Thymus (tissue), 11 donors: ENCODE measurements around the gene CRYGS. TPM values are rescaled to one million over a fixed set of nuclear protein-coding genes. Genes with fewer than 3 reads are reported as not detected.

ENCODE experiments used
- DNase-seq, 9 donors: peaks; one replicate each; pipeline ENCODE4 v3.0.0-alpha.2; 2013; ENCODE audit warnings: low spot score in 9 of 9, low read depth in 6 of 9, missing footprints in 1 of 9
- H3K27ac ChIP-seq, 2 donors: one replicate each; pipeline ENCODE4 v1.5.1; 2013; ENCODE audit warnings: control low read depth in 1 of 2, low read depth in 1 of 2, low read length in 1 of 2, mild to moderate bottlenecking in 1 of 2, moderate library complexity in 1 of 2
- H3K27me3 ChIP-seq, 2 donors: one replicate each; pipeline ENCODE4 v1.5.1; 2013; ENCODE audit warnings: low read length in 1 of 2; ENCODE audit not compliant: control insufficient read depth in 2 of 2, insufficient read depth in 1 of 2
- H3K36me3 ChIP-seq, 2 donors: one replicate each; pipeline ENCODE4 v1.5.1; 2013; ENCODE audit warnings: low read length in 1 of 2, mild to moderate bottlenecking in 1 of 2, moderate library complexity in 1 of 2; ENCODE audit not compliant: control insufficient read depth in 2 of 2, insufficient read depth in 2 of 2
- H3K4me1 ChIP-seq, 2 donors: one replicate each; pipeline ENCODE4 v1.5.1; 2013; ENCODE audit warnings: low read length in 2 of 2; ENCODE audit not compliant: control insufficient read depth in 2 of 2, insufficient read depth in 2 of 2
- H3K4me3 ChIP-seq, 2 donors: one replicate each; pipeline ENCODE4 v1.5.1; 2013; ENCODE audit warnings: low read length in 2 of 2, control low read depth in 1 of 2, mild to moderate bottlenecking in 1 of 2
- H3K9me3 ChIP-seq, 2 donors: one replicate each; pipeline ENCODE4 v1.5.1; 2013; ENCODE audit warnings: low read length in 1 of 2, mild to moderate bottlenecking in 1 of 2; ENCODE audit not compliant: control insufficient read depth in 2 of 2, insufficient read depth in 1 of 2
- WGBS: extraction: QIAGEN DNeasy Blood & Tissue Kit; methylation state at CpG from one replicate; pipeline ENCODE4 v1.1.7; 2013; 5-methylcytosine and 5-hydroxymethylcytosine counted together
- polyA plus RNA-seq: library from polyadenylated mRNA; stranded (reverse); fragments of 200-250 nt; gene quantifications from one replicate; pipeline ENCODE4 v1.2.3, GENCODE V29; 2013
- total RNA-seq: library from RNA; stranded (reverse); fragments of 120-200 nt; gene quantifications from one replicate; pipeline ENCODE4 v1.2.4, GENCODE V29; 2013
- donor health status: healthy.

The CRYGS gene
- total and polyA plus RNA-seq, 2 donors = 3.1 to 21.0 TPM

- Histone ChIP-seq H3K27me3 (no peaks in the 10 kb centered on the region), H3K4me1 (peaks cover 19 to 28% of the 10 kb centered on the region in 2 donors), H3K36me3 (peaks cover 0 to 2% of the 10 kb centered on the region in 2 donors), H3K27ac (peak within 1 kb of the TSS; percentile 85 to 96), H3K4me3 (peak within 1 kb of the TSS; percentile 93 to 97), H3K9me3 (no peaks in the 10 kb centered on the region)
- DNase-seq = peak; percentile 79 to 96 (median 93)
- WGBS = under 1% methylated on average over 66 of the region's 66 CpGs
These were observed 23.1 kb upstream of the CRYGS start, which contains the start of gene TBCCD1 for GRCh38 chr3:186567072-186567921. TSS of gene TBCCD1 (minus strand) at chr3:186567339. CDS start at chr3:186564329, 3,010 bp downstream.

- Histone ChIP-seq H3K4me1 (peaks cover 19 to 28% of the 10 kb centered on the region in 2 donors), H3K9me3 (no peaks in the 10 kb centered on the region), H3K27me3 (no peaks in the 10 kb centered on the region), H3K36me3 (peaks cover 0 to 8% of the 10 kb centered on the region in 2 donors), H3K27ac (peak overlapping the region; percentile 85 to 96), H3K4me3 (peak overlapping the region; percentile 93 to 97)
- peak in 1 of 9 donors; percentile 22 for DNase-seq
- 0% methylated on average over 14 of the region's 14 CpGs for WGBS
These were observed 22.5 kb upstream of the CRYGS start for GRCh38 chr3:186566772-186567071.

- Histone ChIP-seq H3K27ac (no peak overlapping the region), H3K36me3 (peaks cover 0 to 8% of the 10 kb centered on the region in 2 donors), H3K4me1 (peaks cover 12 to 19% of the 10 kb centered on the region in 2 donors), H3K4me3 (no peak overlapping the region), H3K9me3 (no peaks in the 10 kb centered on the region), H3K27me3 (no peaks in the 10 kb centered on the region)
- no peak for DNase-seq
These were observed 20.4 kb upstream of the CRYGS start for GRCh38 chr3:186564586-186564985.

GRCh38 chr3:186552408-186553031, 8.3 kb upstream of the CRYGS start:
- Histone ChIP-seq H3K27ac (no peak overlapping the region), H3K27me3 (no peaks in the 10 kb centered on the region), H3K4me3 (no peak overlapping the region), H3K9me3 (no peaks in the 10 kb centered on the region), H3K36me3 (peaks cover 30 to 57% of the 10 kb centered on the region in 2 donors), H3K4me1 (peaks cover 0 to 6% of the 10 kb centered on the region in 2 donors)
- no peak for DNase-seq
- 94% methylated on average over 5 of the region's 5 CpGs for WGBS

DNA sequence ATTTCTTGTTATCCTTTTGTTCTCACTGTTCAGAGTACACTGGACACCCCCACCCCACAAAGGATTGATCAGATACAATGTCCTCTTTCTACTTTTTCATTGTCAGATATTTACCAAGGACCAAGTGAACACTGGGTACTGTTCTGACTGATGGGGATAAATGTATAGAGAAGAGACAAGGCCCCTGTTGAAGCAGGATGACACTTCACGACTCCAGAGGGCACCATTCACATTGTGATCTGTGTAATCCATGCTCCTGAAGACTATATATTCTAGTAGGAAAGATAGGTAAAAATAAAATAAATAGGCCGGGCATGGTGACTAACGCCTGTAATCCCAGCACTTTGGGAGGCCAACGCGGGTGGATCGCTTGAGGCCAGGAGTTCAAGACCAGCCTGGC, 7.2 kb upstream of the CRYGS start:
- H3K4me3 ChIP-seq = no peak overlapping the region
- H3K9me3 ChIP-seq = no peaks in the 10 kb centered on the region
- H3K27me3 ChIP-seq = no peaks in the 10 kb centered on the region
- 99% methylated on average over 6 of the region's 6 CpGs for WGBS
- H3K4me1 ChIP-seq = peaks cover 0 to 6% of the 10 kb centered on the region in 2 donors
- DNase-seq = no peak
- peaks cover 28 to 46% of the 10 kb centered on the region in 2 donors for H3K36me3 ChIP-seq
- no peak overlapping the region for H3K27ac ChIP-seq

DNA sequence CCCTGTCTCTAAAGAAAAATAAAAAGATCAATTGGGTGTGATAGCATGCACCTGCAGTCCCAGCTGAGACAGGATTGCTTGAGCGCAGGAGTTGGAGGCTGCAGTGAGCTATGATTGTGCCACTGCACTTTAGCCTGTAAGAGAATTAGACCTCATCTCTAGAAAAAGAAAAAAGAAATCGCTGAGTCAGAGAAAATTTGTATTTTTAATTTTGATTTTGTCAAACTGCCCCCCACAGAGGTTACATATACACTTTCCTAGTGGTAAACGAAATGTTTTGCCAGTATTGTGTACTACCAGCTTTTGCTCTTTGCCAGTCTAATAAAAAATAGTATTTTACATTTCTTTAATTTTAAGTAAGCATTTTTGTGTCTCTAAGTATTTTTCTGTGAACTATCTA, 5.3 kb upstream of the CRYGS start:
- Histone ChIP-seq H3K27me3 (no peaks in the 10 kb centered on the region), H3K4me1 (peaks cover 0 to 6% of the 10 kb centered on the region in 2 donors), H3K27ac (no peak overlapping the region), H3K36me3 (peaks cover 20 to 33% of the 10 kb centered on the region in 2 donors), H3K9me3 (no peaks in the 10 kb centered on the region), H3K4me3 (no peak overlapping the region)
- 88% methylated on average over 3 of the region's 3 CpGs for WGBS
- DNase-seq = no peak

DNA sequence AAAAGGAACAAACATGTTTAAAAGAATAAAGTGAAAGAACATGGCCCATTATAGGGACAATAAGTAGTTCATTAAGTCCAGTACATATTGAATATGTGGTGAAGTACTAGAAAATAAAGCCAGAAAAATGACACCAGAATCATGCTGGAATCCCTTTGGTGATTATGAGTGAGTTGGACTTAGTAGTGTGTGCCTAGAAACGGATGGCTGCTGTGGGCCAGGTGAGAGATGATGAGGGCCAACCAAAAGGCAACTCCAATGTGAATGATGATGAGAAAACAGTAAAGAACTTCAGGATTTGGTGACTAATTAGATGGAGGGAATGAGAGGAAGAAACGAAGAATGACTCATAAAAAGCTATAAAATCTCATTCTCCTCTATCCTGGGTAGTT, 3.3 kb downstream of the CRYGS start:
- Histone ChIP-seq H3K4me1 (peaks cover 0 to 5% of the 10 kb centered on the region in 2 donors), H3K27me3 (no peaks in the 10 kb centered on the region), H3K36me3 (peaks cover 3 to 5% of the 10 kb centered on the region in 2 donors), H3K27ac (no peak overlapping the region), H3K9me3 (no peaks in the 10 kb centered on the region), H3K4me3 (no peak overlapping the region)
- DNase-seq = no peak
- 75% methylated on average over 2 of the region's 2 CpGs for WGBS

DNA sequence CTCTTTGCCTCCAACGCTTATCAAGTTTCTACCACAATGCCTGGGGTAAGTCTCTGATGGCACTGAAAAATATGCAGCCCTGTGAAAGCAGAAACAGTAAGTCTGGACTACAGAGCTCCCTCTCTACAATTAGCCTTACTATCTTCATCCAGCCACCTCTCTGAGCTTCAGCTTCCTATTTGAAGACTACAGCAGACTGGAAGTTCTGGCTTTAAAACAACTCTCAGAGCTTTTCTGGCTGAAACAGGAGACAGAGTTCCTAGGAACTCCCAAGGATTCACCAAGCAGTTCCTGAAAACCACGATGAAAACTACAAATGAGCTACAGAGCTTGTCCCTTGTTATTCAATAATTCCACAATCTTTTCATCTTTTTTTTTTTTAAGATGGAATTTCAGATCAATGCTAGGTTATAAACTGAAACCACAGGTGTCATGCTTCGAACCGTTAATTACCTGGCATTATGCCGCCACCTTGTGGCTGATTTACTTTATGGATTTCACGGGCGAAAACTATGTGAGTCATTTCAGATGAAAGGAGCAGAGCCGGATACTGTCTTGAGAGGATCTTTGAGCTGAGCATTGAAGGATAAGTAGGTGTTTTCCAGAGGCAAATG, 3.9 kb downstream of the CRYGS start:
- H3K27ac ChIP-seq = no peak overlapping the region
- WGBS = 14% methylated on average over 8 of the region's 8 CpGs
- H3K4me1 ChIP-seq = peaks cover 0 to 5% of the 10 kb centered on the region in 2 donors
- H3K4me3 ChIP-seq = no peak overlapping the region
- no peaks in the 10 kb centered on the region for H3K9me3 ChIP-seq
- H3K27me3 ChIP-seq = no peaks in the 10 kb centered on the region
- H3K36me3 ChIP-seq = peaks cover 3 to 5% of the 10 kb centered on the region in 2 donors
- peak; percentile 60 to 95 (median 91) for DNase-seq

GRCh38 chr3:186538779-186539178, 5.4 kb downstream of the CRYGS start:
- peaks cover 2 to 3% of the 10 kb centered on the region in 2 donors for H3K36me3 ChIP-seq
- no peak overlapping the region for H3K4me3 ChIP-seq
- no peak for DNase-seq
- WGBS = 98% methylated on average over 3 of the region's 3 CpGs
- no peaks in the 10 kb centered on the region for H3K27me3 ChIP-seq
- H3K9me3 ChIP-seq = no peaks in the 10 kb centered on the region
- H3K4me1 ChIP-seq = peaks cover 0 to 9% of the 10 kb centered on the region in 2 donors
- H3K27ac ChIP-seq = no peak overlapping the region
